NCI-H345 treated with DMSO at 0.1 percent for 48 hours (cell line): ENCODE measurements around the gene PCDHGC3.

Experiments
- DNase-seq: peaks from one replicate; lab custom pipeline; 2025; ENCODE audit not compliant: unreplicated experiment; lab: John Stamatoyannopoulos, UW

Gene PCDHGC3

GRCh38 chr5:141484641-141485311 lies 9.0 kb downstream of the PCDHGC3 start, which contains the start of gene PCDHGC4:
Gene PCDHGC4, plus strand, starts transcription at chr5:141485030. Its CDS starts 144 bp downstream, at chr5:141485174.
- peak; percentile 52 for DNase-seq

- DNase-seq = peak; percentile 37
Measured at GRCh38 chr5:141485321-141486055, 9.7 kb downstream of the PCDHGC3 start.

- DNase-seq = no peak
Measured at GRCh38 chr5:141486091-141486490, 10.3 kb downstream of the PCDHGC3 start.

- DNase-seq = no peak
Measured at GRCh38 chr5:141487131-141487530, 11.4 kb downstream of the PCDHGC3 start.

GRCh38 chr5:141488591-141489561 lies 13.1 kb downstream of the PCDHGC3 start, which contains the start of gene PCDHGC5:
Gene PCDHGC5, plus strand, starts transcription at chr5:141489081. Its CDS starts 160 bp downstream, at chr5:141489241.
- DNase-seq = no peak

GRCh38 chr5:141489841-141490240 lies 14.1 kb downstream of the PCDHGC3 start:
- DNase-seq = no peak

- DNase-seq = no peak
Measured at GRCh38 chr5:141490271-141490670, 14.5 kb downstream of the PCDHGC3 start.

- DNase-seq = no peak
Measured at GRCh38 chr5:141490771-141491170, 15.0 kb downstream of the PCDHGC3 start.

- DNase-seq = no peak
Measured at GRCh38 chr5:141491323-141492167, 15.8 kb downstream of the PCDHGC3 start.

- no peak for DNase-seq
Measured at GRCh38 chr5:141492168-141492885, 16.6 kb downstream of the PCDHGC3 start.

GRCh38 chr5:141493500-141494422 lies 18.0 kb downstream of the PCDHGC3 start:
- no peak for DNase-seq

- no peak for DNase-seq
Measured at GRCh38 chr5:141494761-141495452, 19.1 kb downstream of the PCDHGC3 start.

GRCh38 chr5:141495453-141495811 lies 19.7 kb downstream of the PCDHGC3 start:
- no peak for DNase-seq

- no peak for DNase-seq
Measured at GRCh38 chr5:141496038-141496437, 20.3 kb downstream of the PCDHGC3 start.

- no peak for DNase-seq
Measured at GRCh38 chr5:141501761-141502160, 26.0 kb downstream of the PCDHGC3 start.

- no peak for DNase-seq
Measured at GRCh38 chr5:141503681-141504080, 27.9 kb downstream of the PCDHGC3 start.

GRCh38 chr5:141504216-141504615 lies 28.4 kb downstream of the PCDHGC3 start:
- no peak for DNase-seq
